Measurements from ENCODE around the gene RAB7B.

The RAB7B gene

DNA sequence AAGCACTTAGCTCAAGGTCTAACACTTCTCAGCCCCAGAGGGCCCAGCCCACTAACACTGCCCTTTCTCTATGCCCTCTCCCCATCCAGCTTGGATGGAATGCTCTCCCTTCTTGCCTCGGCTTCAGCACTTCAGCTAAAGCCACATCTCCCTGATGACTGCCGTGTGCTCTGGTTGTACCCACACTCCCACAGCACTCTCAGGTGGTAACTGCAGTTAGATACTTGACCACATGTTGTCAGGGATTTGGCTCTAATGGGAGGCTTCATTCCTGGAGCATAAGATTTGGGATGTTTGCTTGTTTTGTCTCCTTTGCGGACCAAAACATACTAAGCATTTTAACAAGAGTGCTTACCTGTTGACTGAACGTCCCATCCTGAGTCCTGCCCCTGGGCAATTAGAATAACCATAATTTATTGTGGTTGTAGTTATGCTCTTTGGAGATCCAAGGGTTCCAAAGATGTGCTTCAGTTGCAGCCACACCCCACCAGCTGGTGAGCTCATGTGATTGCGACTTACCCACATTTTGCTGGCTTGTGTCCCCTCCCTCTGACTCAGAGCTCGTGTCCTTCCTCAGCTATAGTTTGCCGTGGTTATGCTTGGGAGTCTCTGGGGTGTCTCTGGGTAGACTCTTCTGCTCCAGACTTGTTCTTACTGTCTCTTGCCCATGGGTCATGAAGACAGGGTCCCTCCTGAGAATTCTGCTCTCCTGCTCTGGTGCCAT, 52.2 kb downstream of the RAB7B start:
- no peak overlapping the region for H3K14ac ChIP-seq (ENCODE audit: low read length)
- no peak overlapping the region for H4K8ac ChIP-seq (ENCODE audit: low read depth, low read length)
- H3K9me3 ChIP-seq (replicated peaks in 1 of 2; ENCODE audit: control insufficient read depth in 2 of 2, insufficient read depth in 1 of 2, low read depth in 1 of 2, low read length in 2 of 2) = no peaks in the 10 kb centered on the region
- H3K4me1 ChIP-seq (ENCODE audit: control insufficient read depth in 2 of 2, insufficient read depth in 1 of 2, low read depth in 1 of 2, low read length in 2 of 2) = peaks cover 0 to 2% of the 10 kb centered on the region in 2 donors
- no peak overlapping the region for H3K27ac ChIP-seq (replicated peaks; ENCODE audit: low read length)
- H3K4ac ChIP-seq (ENCODE audit: low read length) = no peak overlapping the region
- H3K36me3 ChIP-seq (replicated peaks in 1 of 2; ENCODE audit: control insufficient read depth in 2 of 2, insufficient read depth in 2 of 2, low read length in 2 of 2) = no peaks in the 10 kb centered on the region
- no peak overlapping the region for H4K91ac ChIP-seq (ENCODE audit: low read depth, low read length, poor library complexity)
- no peak overlapping the region for H3K23ac ChIP-seq (ENCODE audit: low read depth, low read length, poor library complexity)
- no peak overlapping the region for H2BK120ac ChIP-seq (ENCODE audit: low read depth, low read length)
- no peak overlapping the region for H2AFZ ChIP-seq (ENCODE audit: low read length)
- H2BK15ac ChIP-seq (ENCODE audit: low read length) = no peak overlapping the region
- H3K4me2 ChIP-seq (ENCODE audit: insufficient read depth, low read length, poor library complexity, severe bottlenecking) = no peak overlapping the region
- H3K18ac ChIP-seq (ENCODE audit: low read length) = no peak overlapping the region
- no peak overlapping the region for H3K4me3 ChIP-seq (ENCODE audit: low read length in 2 of 2)
- H3K79me1 ChIP-seq (ENCODE audit: low read depth, low read length) = no peaks in the 10 kb centered on the region
- peak overlapping the region; percentile 25 for H2BK12ac ChIP-seq (ENCODE audit: low read length)
- H2BK5ac ChIP-seq (ENCODE audit: low read length) = no peak overlapping the region
- no peak overlapping the region for H3K9ac ChIP-seq (ENCODE audit: low read depth, low read length, poor library complexity)
- H2AK5ac ChIP-seq (ENCODE audit: low read depth, low read length) = no peak overlapping the region
- H3K27me3 ChIP-seq (ENCODE audit: control insufficient read depth in 3 of 3, insufficient read depth in 3 of 3, low read depth in 1 of 3, low read length in 3 of 3) = peaks cover 0 to 28% (median 2%) of the 10 kb centered on the region in 3 experiments
- no CpG with 5 or more reads among the region's 7 CpGs for WGBS, 2 donors (ENCODE audit: extremely low coverage in 2 of 2, insufficient read length in 2 of 2, insufficient replicate concordance in 1 of 2)
- no peak for DNase-seq (ENCODE audit: low spot score)

DNA sequence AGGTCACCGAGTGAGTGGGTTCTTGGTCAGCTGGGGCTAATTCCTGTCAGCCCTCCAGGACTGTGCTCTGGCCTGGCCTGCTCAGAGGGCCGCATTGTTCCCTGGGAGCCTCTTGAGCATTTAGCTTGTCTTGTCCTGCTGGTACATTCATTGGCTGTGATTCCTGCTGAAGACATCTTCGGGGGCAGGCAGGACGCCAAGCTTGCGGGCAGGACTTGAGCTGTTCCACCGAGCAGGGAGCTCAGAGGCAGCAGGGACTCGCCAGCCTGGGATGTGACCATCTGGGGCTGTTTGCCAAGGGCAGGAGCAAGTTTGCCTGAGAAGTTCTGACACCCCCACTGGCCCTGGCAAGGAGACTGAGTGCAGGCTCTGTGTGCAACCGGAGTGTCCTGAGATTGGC, 52.9 kb downstream of the RAB7B start:
- Histone ChIP-seq H2BK15ac (ENCODE audit: low read length) (no peak overlapping the region), H3K9me3 (replicated peaks in 1 of 2; ENCODE audit: control insufficient read depth in 2 of 2, insufficient read depth in 1 of 2, low read depth in 1 of 2, low read length in 2 of 2) (no peaks in the 10 kb centered on the region), H3K27ac (replicated peaks; ENCODE audit: low read length) (no peak overlapping the region), H2AK5ac (ENCODE audit: low read depth, low read length) (no peak overlapping the region), H3K4me3 (ENCODE audit: low read length in 2 of 2) (no peak overlapping the region), H4K91ac (ENCODE audit: low read depth, low read length, poor library complexity) (no peak overlapping the region), H3K4ac (ENCODE audit: low read length) (no peak overlapping the region), H2AFZ (ENCODE audit: low read length) (no peak overlapping the region), H3K27me3 (ENCODE audit: control insufficient read depth in 3 of 3, insufficient read depth in 3 of 3, low read depth in 1 of 3, low read length in 3 of 3) (peaks cover 0 to 27% (median 2%) of the 10 kb centered on the region in 3 experiments), H2BK12ac (ENCODE audit: low read length) (no peak overlapping the region), H4K8ac (ENCODE audit: low read depth, low read length) (no peak overlapping the region), H3K79me1 (ENCODE audit: low read depth, low read length) (no peaks in the 10 kb centered on the region), H3K9ac (ENCODE audit: low read depth, low read length, poor library complexity) (no peak overlapping the region), H3K18ac (ENCODE audit: low read length) (peak overlapping the region; percentile 67), H2BK120ac (ENCODE audit: low read depth, low read length) (no peak overlapping the region), H3K4me2 (ENCODE audit: insufficient read depth, low read length, poor library complexity, severe bottlenecking) (no peak overlapping the region), H3K4me1 (ENCODE audit: control insufficient read depth in 2 of 2, insufficient read depth in 1 of 2, low read depth in 1 of 2, low read length in 2 of 2) (peaks cover 0 to 2% of the 10 kb centered on the region in 2 donors), H2BK5ac (ENCODE audit: low read length) (no peak overlapping the region), H3K14ac (ENCODE audit: low read length) (no peak overlapping the region), H3K36me3 (replicated peaks in 1 of 2; ENCODE audit: control insufficient read depth in 2 of 2, insufficient read depth in 2 of 2, low read length in 2 of 2) (no peaks in the 10 kb centered on the region), H3K23ac (ENCODE audit: low read depth, low read length, poor library complexity) (no peak overlapping the region)
- DNase-seq (ENCODE audit: low spot score) = no peak
- no CpG with 5 or more reads among the region's 8 CpGs for WGBS, 2 donors (ENCODE audit: extremely low coverage in 2 of 2, insufficient read length in 2 of 2, insufficient replicate concordance in 1 of 2)

GRCh38 chr1:205949753-205950152, 53.4 kb downstream of the RAB7B start:
- H2BK5ac ChIP-seq (ENCODE audit: low read length) = no peak overlapping the region
- no peak overlapping the region for H3K4me3 ChIP-seq (ENCODE audit: low read length in 2 of 2)
- H3K9me3 ChIP-seq (replicated peaks in 1 of 2; ENCODE audit: control insufficient read depth in 2 of 2, insufficient read depth in 1 of 2, low read depth in 1 of 2, low read length in 2 of 2) = no peaks in the 10 kb centered on the region
- no CpG with 5 or more reads among the region's 1 CpG for WGBS, 2 donors (ENCODE audit: extremely low coverage in 2 of 2, insufficient read length in 2 of 2, insufficient replicate concordance in 1 of 2)
- H2AK5ac ChIP-seq (ENCODE audit: low read depth, low read length) = no peak overlapping the region
- no peak overlapping the region for H2BK12ac ChIP-seq (ENCODE audit: low read length)
- no peak overlapping the region for H3K14ac ChIP-seq (ENCODE audit: low read length)
- H3K23ac ChIP-seq (ENCODE audit: low read depth, low read length, poor library complexity) = no peak overlapping the region
- no peak overlapping the region for H4K91ac ChIP-seq (ENCODE audit: low read depth, low read length, poor library complexity)
- peak overlapping the region; percentile 67 for H3K18ac ChIP-seq (ENCODE audit: low read length)
- no peaks in the 10 kb centered on the region for H3K36me3 ChIP-seq (replicated peaks in 1 of 2; ENCODE audit: control insufficient read depth in 2 of 2, insufficient read depth in 2 of 2, low read length in 2 of 2)
- peaks cover 0 to 27% (median 0%) of the 10 kb centered on the region in 3 experiments for H3K27me3 ChIP-seq (ENCODE audit: control insufficient read depth in 3 of 3, insufficient read depth in 3 of 3, low read depth in 1 of 3, low read length in 3 of 3)
- H4K8ac ChIP-seq (ENCODE audit: low read depth, low read length) = no peak overlapping the region
- H3K4me1 ChIP-seq (ENCODE audit: control insufficient read depth in 2 of 2, insufficient read depth in 1 of 2, low read depth in 1 of 2, low read length in 2 of 2) = peaks cover 0 to 2% of the 10 kb centered on the region in 2 donors
- no peak overlapping the region for H3K27ac ChIP-seq (replicated peaks; ENCODE audit: low read length)
- H3K9ac ChIP-seq (ENCODE audit: low read depth, low read length, poor library complexity) = no peak overlapping the region
- no peak overlapping the region for H2AFZ ChIP-seq (ENCODE audit: low read length)
- H2BK120ac ChIP-seq (ENCODE audit: low read depth, low read length) = no peak overlapping the region
- DNase-seq (ENCODE audit: low spot score) = no peak
- no peak overlapping the region for H3K4me2 ChIP-seq (ENCODE audit: insufficient read depth, low read length, poor library complexity, severe bottlenecking)
- H2BK15ac ChIP-seq (ENCODE audit: low read length) = no peak overlapping the region
- no peaks in the 10 kb centered on the region for H3K79me1 ChIP-seq (ENCODE audit: low read depth, low read length)
- no peak overlapping the region for H3K4ac ChIP-seq (ENCODE audit: low read length)

DNA sequence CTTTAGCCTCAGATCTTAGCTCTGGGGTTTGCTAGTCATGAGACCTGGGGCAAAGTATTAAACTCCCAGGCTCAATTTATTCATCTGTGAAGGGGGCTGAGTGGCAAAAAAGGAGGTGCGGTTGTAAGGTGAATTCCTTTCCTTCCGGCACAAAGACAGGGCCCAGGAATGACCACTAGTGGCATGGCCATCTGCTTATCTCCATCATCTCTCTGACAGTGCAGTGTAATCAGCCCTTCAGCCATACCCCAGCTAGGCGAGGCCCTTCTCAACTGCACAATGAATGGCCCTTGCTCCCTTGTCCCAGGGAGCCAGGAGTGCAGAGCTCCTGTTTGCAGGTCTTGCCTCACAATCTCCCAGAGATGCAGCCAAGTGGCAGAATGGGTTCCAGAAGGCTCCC, 54.3 kb downstream of the RAB7B start:
- H3K4ac ChIP-seq (ENCODE audit: low read length) = no peak overlapping the region
- H3K23ac ChIP-seq (ENCODE audit: low read depth, low read length, poor library complexity) = no peak overlapping the region
- no peak overlapping the region for H3K4me2 ChIP-seq (ENCODE audit: insufficient read depth, low read length, poor library complexity, severe bottlenecking)
- no peaks in the 10 kb centered on the region for H3K9me3 ChIP-seq (replicated peaks in 1 of 2; ENCODE audit: control insufficient read depth in 2 of 2, insufficient read depth in 1 of 2, low read depth in 1 of 2, low read length in 2 of 2)
- H3K4me1 ChIP-seq (ENCODE audit: control insufficient read depth in 2 of 2, insufficient read depth in 1 of 2, low read depth in 1 of 2, low read length in 2 of 2) = peaks cover 0 to 2% of the 10 kb centered on the region in 2 donors
- no peak overlapping the region for H3K14ac ChIP-seq (ENCODE audit: low read length)
- H3K4me3 ChIP-seq (ENCODE audit: low read length in 2 of 2) = no peak overlapping the region
- no peaks in the 10 kb centered on the region for H3K36me3 ChIP-seq (replicated peaks in 1 of 2; ENCODE audit: control insufficient read depth in 2 of 2, insufficient read depth in 2 of 2, low read length in 2 of 2)
- H2BK15ac ChIP-seq (ENCODE audit: low read length) = no peak overlapping the region
- peaks cover 0 to 27% (median 0%) of the 10 kb centered on the region in 3 experiments for H3K27me3 ChIP-seq (ENCODE audit: control insufficient read depth in 3 of 3, insufficient read depth in 3 of 3, low read depth in 1 of 3, low read length in 3 of 3)
- no peak overlapping the region for H2AFZ ChIP-seq (ENCODE audit: low read length)
- no peaks in the 10 kb centered on the region for H3K79me1 ChIP-seq (ENCODE audit: low read depth, low read length)
- H2BK120ac ChIP-seq (ENCODE audit: low read depth, low read length) = no peak overlapping the region
- H3K9ac ChIP-seq (ENCODE audit: low read depth, low read length, poor library complexity) = no peak overlapping the region
- no peak overlapping the region for H2BK5ac ChIP-seq (ENCODE audit: low read length)
- no peak overlapping the region for H2BK12ac ChIP-seq (ENCODE audit: low read length)
- WGBS, 2 donors (ENCODE audit: extremely low coverage in 2 of 2, insufficient read length in 2 of 2, insufficient replicate concordance in 1 of 2) = no CpG with 5 or more reads among the region's 3 CpGs
- H2AK5ac ChIP-seq (ENCODE audit: low read depth, low read length) = no peak overlapping the region
- H4K8ac ChIP-seq (ENCODE audit: low read depth, low read length) = no peak overlapping the region
- no peak overlapping the region for H4K91ac ChIP-seq (ENCODE audit: low read depth, low read length, poor library complexity)
- no peak for DNase-seq (ENCODE audit: low spot score)
- H3K18ac ChIP-seq (ENCODE audit: low read length) = no peak overlapping the region
- H3K27ac ChIP-seq (replicated peaks; ENCODE audit: low read length) = no peak overlapping the region

Data from neuronal stem cell (in vitro differentiated cells).